AG04450 (cell line): Measurements from ENCODE around the gene STPG2. TPM values are rescaled to one million over a fixed set of nuclear protein-coding genes. Genes with fewer than 3 reads are reported as not detected.
"Not testable (repeated sequence)": the region's sequence is repeated elsewhere in the genome, so short reads cannot be mapped to it uniquely, and the experiment has no call there.

Experiments
- CTCF ChIA-PET: fragments of 300-600, 350-600 bp; formaldehyde crosslinking; extraction: SDS; loops from one replicate; lab custom pipeline; 2022; ENCODE audit warnings: antibody characterized with exemption, inconsistent platforms; lab: Charles Lee
- POLR2A ChIA-PET: fragments of 350-600 bp; formaldehyde crosslinking; extraction: SDS; loops from one replicate; lab custom pipeline; 2021; ENCODE audit warnings: antibody characterized with exemption, inconsistent platforms; lab: Yijun Ruan, JAX
- DNase-seq: peaks from one replicate; pipeline ENCODE4 v3.0.0-alpha.2; 2011; ENCODE audit warnings: low read depth, low spot score
- H3K27ac ChIP-seq: one replicate; pipeline ENCODE4 v1.5.1; 2012; ENCODE audit warnings: low read depth, low read length, control low read depth
- H3K27me3 ChIP-seq: one replicate; pipeline ENCODE4 v1.6.0; 2012; ENCODE audit warnings: low read length; ENCODE audit not compliant: control insufficient read depth, insufficient read depth
- H3K4me3 ChIP-seq: 2 replicates; pipeline ENCODE4 v1.5.1; 2011; ENCODE audit warnings: mild to moderate bottlenecking, low read depth, low read length, control low read depth
- H3K9me3 ChIP-seq: 2 replicates; pipeline ENCODE4 v1.5.1; 2012; ENCODE audit warnings: low read length; ENCODE audit not compliant: control insufficient read depth, insufficient read depth
- polyA plus RNA-seq: library from polyadenylated mRNA; depleted of rRNA; stranded (reverse); fragments of >200 nt; gene quantifications from 2 replicates; pipeline ENCODE4 v1.2.3, GENCODE V29; 2011
- TF ChIP-seq, protein P1 (sequence below): IDR thresholded peaks from 2 replicates; pipeline ENCODE4 v1.5.1; 2011; ENCODE audit warnings: low read depth, low read length, control low read depth, inconsistent platforms

Gene STPG2
- polyA plus RNA-seq, 1 experiment: not detected

DNA sequence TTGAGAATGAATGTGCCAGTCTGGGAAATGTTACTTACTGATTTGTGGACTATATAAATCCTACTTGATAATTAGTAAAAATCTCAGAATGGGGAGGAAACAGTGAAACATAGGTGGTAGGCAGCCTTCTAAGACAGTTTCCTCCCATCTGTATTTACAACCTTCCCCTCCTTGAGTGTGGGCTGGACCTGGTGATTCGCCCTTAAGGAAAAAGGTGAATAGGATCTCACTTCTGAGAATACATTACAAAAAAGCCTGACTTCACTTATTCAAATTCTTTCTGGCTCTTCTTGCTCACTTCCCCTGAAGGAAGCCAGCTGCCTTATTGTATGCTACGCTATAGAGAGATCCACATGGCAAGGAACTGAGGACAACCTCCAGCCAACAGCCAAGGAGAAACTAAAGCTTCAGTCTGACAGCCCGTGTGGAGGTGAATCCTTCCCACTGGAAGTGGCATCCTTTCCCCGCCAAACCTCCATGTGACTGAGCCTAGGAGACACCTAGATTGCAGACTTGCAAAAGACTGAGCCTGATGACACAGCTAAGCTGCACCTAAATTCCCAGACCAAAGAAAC lies 585.0 kb downstream of the STPG2 start:
- TF ChIP-seq, protein P1, sequence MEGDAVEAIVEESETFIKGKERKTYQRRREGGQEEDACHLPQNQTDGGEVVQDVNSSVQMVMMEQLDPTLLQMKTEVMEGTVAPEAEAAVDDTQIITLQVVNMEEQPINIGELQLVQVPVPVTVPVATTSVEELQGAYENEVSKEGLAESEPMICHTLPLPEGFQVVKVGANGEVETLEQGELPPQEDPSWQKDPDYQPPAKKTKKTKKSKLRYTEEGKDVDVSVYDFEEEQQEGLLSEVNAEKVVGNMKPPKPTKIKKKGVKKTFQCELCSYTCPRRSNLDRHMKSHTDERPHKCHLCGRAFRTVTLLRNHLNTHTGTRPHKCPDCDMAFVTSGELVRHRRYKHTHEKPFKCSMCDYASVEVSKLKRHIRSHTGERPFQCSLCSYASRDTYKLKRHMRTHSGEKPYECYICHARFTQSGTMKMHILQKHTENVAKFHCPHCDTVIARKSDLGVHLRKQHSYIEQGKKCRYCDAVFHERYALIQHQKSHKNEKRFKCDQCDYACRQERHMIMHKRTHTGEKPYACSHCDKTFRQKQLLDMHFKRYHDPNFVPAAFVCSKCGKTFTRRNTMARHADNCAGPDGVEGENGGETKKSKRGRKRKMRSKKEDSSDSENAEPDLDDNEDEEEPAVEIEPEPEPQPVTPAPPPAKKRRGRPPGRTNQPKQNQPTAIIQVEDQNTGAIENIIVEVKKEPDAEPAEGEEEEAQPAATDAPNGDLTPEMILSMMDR: no peak
- H3K27ac ChIP-seq: no peak overlapping the region
- ChIA-PET POLR2A (no interaction called here), CTCF (no interaction called here)
- no peak for DNase-seq
- no peaks in the 10 kb centered on the region for H3K27me3 ChIP-seq
- H3K4me3 ChIP-seq: no peak overlapping the region
- peaks cover 6% of the 10 kb centered on the region; the same call in 1 of the 2 replicates for H3K9me3 ChIP-seq

DNA sequence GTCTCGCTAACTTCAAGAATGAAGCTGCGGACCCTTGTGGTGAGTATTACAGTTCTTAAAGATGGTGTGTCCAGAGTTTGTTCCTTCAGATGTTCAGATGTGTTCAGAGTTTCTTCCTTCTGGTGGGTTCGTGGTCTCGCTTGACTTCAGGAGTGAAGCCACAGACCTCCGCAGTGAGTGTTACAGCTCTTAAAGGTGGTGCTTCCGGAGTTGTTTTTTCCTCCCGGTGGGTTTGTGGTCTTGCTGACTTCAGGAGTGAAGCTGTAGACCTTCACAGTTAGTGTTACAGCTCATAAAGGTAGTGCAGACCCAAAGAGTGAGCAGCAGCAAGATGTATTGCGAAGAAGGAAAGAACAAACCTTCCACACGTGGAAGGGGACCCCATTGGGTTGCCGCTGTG lies 592.6 kb downstream of the STPG2 start:
- CTCF ChIA-PET, H3K4me3 ChIP-seq, H3K27me3 ChIP-seq, H3K9me3 ChIP-seq, DNase-seq, POLR2A ChIA-PET, H3K27ac ChIP-seq: not testable (repeated sequence)

DNA sequence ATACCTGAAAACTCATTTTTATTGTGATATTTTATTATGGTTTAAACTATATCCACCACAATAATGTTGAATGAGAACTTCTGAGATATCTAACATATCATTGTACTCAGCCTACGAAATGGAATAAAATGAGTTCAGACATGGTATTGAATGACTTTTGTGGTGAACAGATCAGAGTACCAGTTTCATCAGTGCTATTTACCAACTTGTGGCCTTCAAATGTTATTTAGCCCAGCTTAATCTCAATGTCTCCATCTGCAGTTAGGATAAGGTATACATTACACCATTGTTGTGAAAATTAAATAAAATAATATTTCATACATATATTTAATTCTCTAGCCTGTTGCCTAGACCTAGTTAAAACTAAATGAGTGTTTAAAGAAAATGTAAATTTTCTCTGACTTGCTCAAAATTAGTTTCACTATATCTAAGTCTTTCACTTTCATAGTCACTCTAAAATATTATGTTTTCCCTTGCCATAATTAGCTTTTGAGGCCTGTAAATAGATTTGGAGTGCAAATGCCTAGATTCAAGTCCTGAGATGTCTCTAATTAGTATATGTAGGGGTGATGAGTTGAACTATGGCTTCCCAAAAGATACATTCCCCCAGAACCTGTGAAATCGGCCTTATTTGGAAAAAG lies 594.2 kb downstream of the STPG2 start:
- no peaks in the 10 kb centered on the region for H3K27me3 ChIP-seq
- H3K27ac ChIP-seq: no peak overlapping the region
- ChIA-PET POLR2A (no interaction called here), CTCF (no interaction called here)
- no peak overlapping the region for H3K4me3 ChIP-seq
- TF ChIP-seq, protein P1: no peak
- no peak for DNase-seq
- peaks cover 10% of the 10 kb centered on the region for H3K9me3 ChIP-seq

DNA sequence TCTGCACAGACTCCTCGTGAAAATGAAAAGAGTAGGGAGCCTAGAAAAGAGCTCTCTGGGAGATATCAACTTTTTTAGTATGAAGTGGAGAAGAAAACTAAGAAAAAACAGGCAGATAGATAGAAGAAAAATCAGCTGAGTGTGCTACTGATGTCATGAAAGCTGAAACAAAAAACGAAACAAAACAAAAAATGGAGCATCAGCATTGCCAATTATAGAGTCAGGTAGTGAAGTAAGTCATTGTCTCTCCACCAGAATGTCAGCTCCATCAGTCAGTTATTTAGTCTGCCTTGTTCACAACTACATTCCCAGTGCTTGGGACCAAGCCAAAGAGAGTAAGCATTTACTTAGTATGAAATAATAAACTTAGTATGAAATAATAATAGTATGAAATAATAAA lies 595.1 kb downstream of the STPG2 start:
- H3K27me3 ChIP-seq: no peaks in the 10 kb centered on the region
- H3K27ac ChIP-seq: no peak overlapping the region
- H3K4me3 ChIP-seq: no peak overlapping the region
- POLR2A ChIA-PET: no interaction called here
- TF ChIP-seq, protein P1: no peak
- peaks cover 10% of the 10 kb centered on the region for H3K9me3 ChIP-seq
- CTCF ChIA-PET: no interaction called here
- no peak for DNase-seq

DNA sequence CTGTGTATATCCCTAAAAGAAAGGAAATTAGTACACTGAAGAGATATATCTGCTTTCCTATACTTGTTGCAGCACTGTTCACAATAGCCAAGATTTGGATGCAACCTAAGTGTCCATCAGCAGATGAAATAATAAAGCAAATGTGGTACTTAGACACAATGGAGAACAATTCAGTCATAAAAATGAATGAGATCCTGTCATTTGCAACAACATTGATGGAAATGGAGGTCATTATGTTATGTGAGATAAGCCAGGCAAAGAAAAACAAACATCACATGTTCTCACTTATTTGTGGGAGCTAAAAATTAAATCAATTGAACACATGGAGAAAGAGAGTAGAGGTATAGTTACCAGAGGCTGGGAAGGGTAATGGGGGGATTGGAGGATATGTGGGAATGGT lies 611.9 kb downstream of the STPG2 start:
- ChIA-PET POLR2A (no interaction called here), CTCF (no interaction called here)
- no peak overlapping the region for H3K27ac ChIP-seq
- peaks cover 3% of the 10 kb centered on the region for H3K9me3 ChIP-seq
- TF ChIP-seq, protein P1: no peak
- no peaks in the 10 kb centered on the region for H3K27me3 ChIP-seq
- DNase-seq: no peak
- no peak overlapping the region for H3K4me3 ChIP-seq
